Measurements from ENCODE around the gene CMSS1. TPM values are rescaled to one million over a fixed set of nuclear protein-coding genes. Genes with fewer than 3 reads are reported as not detected.
"Not testable (repeated sequence)": the region's sequence is repeated elsewhere in the genome, so short reads cannot be mapped to it uniquely, and the experiment has no call there.

The CMSS1 gene
- total RNA-seq, 1 donor from 2014 or later: 35.7 TPM

DNA sequence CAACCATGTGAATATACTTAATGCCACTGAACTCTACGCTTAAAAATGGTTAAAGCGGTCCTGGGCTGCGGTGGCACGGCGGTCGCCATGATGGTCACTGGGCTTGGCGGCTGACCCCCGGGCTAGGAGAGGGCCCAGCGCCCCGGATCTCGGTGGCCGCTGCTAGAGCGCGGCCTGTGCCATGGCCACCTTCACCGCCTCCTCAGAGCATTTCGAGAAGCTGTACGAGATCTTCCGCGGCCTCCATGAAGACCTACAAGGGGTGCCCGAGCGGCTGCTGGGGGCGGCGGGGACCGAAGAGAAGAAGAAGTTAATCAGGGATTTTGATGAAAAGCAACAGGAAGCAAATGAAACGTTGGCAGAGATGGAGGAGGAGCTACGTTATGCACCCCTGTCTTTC, 407.5 kb downstream of the CMSS1 start:
- no peaks in the 10 kb centered on the region for H3K27me3 Mint-ChIP-seq
- peaks cover 1% of the 10 kb centered on the region for H3K36me3 Mint-ChIP-seq (ENCODE audit: insufficient read depth)
- no peak overlapping the region for H3K27ac Mint-ChIP-seq
- H3K9me3 Mint-ChIP-seq (ENCODE audit: low read depth): peaks cover 4% of the 10 kb centered on the region
- TF ChIP-seq, protein P1, sequence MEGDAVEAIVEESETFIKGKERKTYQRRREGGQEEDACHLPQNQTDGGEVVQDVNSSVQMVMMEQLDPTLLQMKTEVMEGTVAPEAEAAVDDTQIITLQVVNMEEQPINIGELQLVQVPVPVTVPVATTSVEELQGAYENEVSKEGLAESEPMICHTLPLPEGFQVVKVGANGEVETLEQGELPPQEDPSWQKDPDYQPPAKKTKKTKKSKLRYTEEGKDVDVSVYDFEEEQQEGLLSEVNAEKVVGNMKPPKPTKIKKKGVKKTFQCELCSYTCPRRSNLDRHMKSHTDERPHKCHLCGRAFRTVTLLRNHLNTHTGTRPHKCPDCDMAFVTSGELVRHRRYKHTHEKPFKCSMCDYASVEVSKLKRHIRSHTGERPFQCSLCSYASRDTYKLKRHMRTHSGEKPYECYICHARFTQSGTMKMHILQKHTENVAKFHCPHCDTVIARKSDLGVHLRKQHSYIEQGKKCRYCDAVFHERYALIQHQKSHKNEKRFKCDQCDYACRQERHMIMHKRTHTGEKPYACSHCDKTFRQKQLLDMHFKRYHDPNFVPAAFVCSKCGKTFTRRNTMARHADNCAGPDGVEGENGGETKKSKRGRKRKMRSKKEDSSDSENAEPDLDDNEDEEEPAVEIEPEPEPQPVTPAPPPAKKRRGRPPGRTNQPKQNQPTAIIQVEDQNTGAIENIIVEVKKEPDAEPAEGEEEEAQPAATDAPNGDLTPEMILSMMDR (IDR thresholded peaks at IDR 0.05; ENCODE audit: unreplicated experiment): no peak
- H3K4me3 Mint-ChIP-seq (ENCODE audit: low read depth): no peak overlapping the region
- H3K4me1 Mint-ChIP-seq (ENCODE audit: low read depth): no peaks in the 10 kb centered on the region
- DNase-seq (ENCODE audit: low spot score, unreplicated experiment): no peak

DNA sequence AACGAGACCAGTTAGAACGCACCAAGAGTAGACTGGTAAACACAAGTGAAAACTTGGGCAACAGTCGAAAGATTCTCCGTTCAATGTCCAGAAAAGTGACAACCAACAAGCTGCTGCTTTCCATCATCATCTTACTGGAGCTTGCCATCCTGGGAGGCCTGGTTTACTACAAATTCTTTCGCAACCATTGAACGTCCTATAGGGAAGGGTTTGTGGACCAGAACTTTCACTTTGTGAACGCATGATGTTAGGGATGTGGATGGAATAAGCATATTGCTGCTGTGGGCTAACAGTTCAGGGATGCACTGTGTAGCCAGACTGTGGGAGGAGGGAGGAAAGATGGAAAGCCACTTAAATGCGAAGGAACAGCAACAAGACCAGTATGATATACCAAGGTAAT, 408.2 kb downstream of the CMSS1 start:
- TF ChIP-seq, protein P1 (IDR thresholded peaks at IDR 0.05; ENCODE audit: unreplicated experiment): no peak
- Mint-ChIP-seq H3K9me3 (ENCODE audit: low read depth) (peaks cover 1% of the 10 kb centered on the region), H3K27ac (no peak overlapping the region), H3K27me3 (no peaks in the 10 kb centered on the region), H3K4me3 (ENCODE audit: low read depth) (no peak overlapping the region), H3K36me3 (ENCODE audit: insufficient read depth) (no peaks in the 10 kb centered on the region), H3K4me1 (ENCODE audit: low read depth) (no peaks in the 10 kb centered on the region)
- DNase-seq (ENCODE audit: low spot score, unreplicated experiment): no peak

DNA sequence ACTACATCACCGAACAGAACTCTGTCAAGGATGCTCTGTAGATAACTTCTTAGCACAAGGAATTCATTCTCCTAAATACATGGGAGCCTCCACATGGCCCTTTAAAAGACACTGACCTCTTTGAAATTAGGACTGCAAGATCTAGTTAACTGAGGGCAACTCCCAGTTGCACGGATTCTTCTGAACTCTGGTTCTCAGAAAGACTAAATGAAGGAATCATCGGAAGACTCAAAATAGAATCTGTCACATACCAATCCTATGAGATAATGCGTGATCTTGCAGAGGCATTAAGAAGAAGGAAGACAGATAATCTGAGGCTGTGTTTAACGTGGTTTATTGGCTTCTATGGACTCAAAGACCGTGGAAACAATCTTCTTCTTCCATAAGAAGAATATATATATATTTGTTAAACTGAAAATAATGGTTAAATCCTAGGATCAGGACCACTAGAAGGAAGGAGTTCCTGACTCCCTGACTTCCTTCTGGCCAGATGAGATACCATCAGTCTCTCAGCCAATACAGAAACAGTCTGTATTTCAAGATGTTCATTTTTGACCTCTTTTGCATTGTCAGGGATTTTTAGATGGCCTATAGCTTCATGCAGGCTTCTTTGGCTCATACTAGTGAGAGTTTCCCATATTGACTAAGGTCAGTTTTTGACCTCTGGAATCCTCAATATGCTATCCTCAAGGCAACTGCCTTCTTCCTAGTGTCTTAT, 409.2 kb downstream of the CMSS1 start:
- no peak for DNase-seq (ENCODE audit: low spot score, unreplicated experiment)
- H3K36me3 Mint-ChIP-seq (ENCODE audit: insufficient read depth): no peaks in the 10 kb centered on the region
- H3K9me3 Mint-ChIP-seq (ENCODE audit: low read depth): no peaks in the 10 kb centered on the region
- no peaks in the 10 kb centered on the region for H3K27me3 Mint-ChIP-seq
- H3K27ac Mint-ChIP-seq: no peak overlapping the region
- no peak overlapping the region for H3K4me3 Mint-ChIP-seq (ENCODE audit: low read depth)
- TF ChIP-seq, protein P1 (IDR thresholded peaks at IDR 0.05; ENCODE audit: unreplicated experiment): no peak
- H3K4me1 Mint-ChIP-seq (ENCODE audit: low read depth): no peaks in the 10 kb centered on the region

DNA sequence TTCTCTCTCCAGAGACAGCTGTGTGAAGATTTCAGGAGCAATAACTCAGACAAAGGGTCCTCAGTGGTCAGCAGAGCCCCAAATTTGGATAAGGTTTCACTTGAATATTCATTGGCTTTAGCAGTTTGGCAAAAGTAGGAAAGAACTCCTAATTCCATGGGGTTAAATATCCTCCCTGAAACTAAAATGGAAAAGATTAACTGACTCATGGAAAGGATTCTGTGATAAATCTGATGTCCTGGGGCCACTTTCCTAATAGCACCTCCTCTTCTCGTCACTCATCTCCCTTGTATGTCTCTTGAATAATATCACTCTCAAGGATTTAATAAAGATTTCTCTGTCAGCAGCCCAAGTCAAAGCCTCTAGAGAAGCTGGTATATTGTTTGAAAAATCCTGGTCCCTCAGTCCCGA, 409.9 kb downstream of the CMSS1 start:
- Mint-ChIP-seq H3K27ac (no peak overlapping the region), H3K4me1 (ENCODE audit: low read depth) (no peaks in the 10 kb centered on the region), H3K4me3 (ENCODE audit: low read depth) (no peak overlapping the region), H3K27me3 (no peaks in the 10 kb centered on the region), H3K9me3 (ENCODE audit: low read depth) (no peaks in the 10 kb centered on the region), H3K36me3 (ENCODE audit: insufficient read depth) (no peaks in the 10 kb centered on the region)
- DNase-seq (ENCODE audit: low spot score, unreplicated experiment): no peak
- TF ChIP-seq, protein P1 (IDR thresholded peaks at IDR 0.05; ENCODE audit: unreplicated experiment): no peak

DNA sequence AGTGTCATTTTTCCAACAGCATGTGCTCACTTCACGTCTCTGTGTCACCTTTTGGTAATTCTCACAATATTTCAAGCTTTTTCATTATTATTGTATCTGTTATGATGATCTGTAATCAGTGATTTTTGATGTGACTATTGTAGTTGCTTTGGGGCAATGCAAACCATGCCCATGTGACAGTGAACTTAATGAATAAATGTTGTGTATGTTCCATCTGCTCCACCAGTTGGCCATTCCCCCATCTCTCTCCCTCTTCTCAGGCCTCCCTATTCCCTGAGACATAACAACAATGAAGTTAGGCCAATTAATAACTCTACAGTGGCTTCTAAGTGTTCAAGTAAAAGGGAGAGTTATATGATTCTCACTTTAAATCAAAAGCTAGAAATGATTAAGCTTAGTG, 410.6 kb downstream of the CMSS1 start:
- Mint-ChIP-seq H3K9me3 (ENCODE audit: low read depth) (no peaks in the 10 kb centered on the region), H3K27ac (no peak overlapping the region), H3K36me3 (ENCODE audit: insufficient read depth) (no peaks in the 10 kb centered on the region), H3K4me1 (ENCODE audit: low read depth) (no peaks in the 10 kb centered on the region), H3K27me3 (no peaks in the 10 kb centered on the region), H3K4me3 (ENCODE audit: low read depth) (no peak overlapping the region)
- TF ChIP-seq, protein P1 (IDR thresholded peaks at IDR 0.05; ENCODE audit: unreplicated experiment): no peak
- DNase-seq (ENCODE audit: low spot score, unreplicated experiment): no peak

DNA sequence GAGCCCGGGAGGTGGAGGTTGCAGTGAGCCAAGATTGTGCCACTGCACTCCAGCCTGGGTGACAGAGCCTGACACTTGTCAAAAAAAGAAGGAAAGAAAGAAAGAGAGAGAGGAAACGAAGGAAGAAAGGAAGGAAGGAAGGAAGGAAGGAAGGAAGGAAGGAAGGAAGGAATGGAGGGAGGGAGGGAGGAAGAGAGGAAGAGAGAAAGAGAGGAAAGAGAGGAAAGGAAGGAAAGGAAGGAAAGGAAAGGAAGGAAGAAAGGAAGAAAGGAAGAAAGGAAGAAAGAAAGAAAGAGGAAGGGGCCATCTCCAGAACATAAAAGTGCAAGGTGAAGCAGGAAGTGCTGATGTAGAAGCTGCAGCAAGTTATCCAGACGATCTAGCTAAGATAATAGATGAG, 411.5 kb downstream of the CMSS1 start:
- not testable (repeated sequence) for DNase-seq (ENCODE audit: low spot score, unreplicated experiment); H3K27ac Mint-ChIP-seq; H3K36me3 Mint-ChIP-seq (ENCODE audit: insufficient read depth); H3K9me3 Mint-ChIP-seq (ENCODE audit: low read depth); H3K27me3 Mint-ChIP-seq; H3K4me3 Mint-ChIP-seq (ENCODE audit: low read depth); H3K4me1 Mint-ChIP-seq (ENCODE audit: low read depth)

Measured in progenitor cell of endocrine pancreas (in vitro differentiated cells).